Gastroesophageal sphincter (tissue), 4 donors: ENCODE measurements around the gene SERPINA9. TPM values are rescaled to one million over a fixed set of nuclear protein-coding genes. Genes with fewer than 3 reads are reported as not detected.

Experiments
- ATAC-seq: fragments of 150-250 bp; one replicate; pipeline ENCODE4 v1.9.1; 2016; ENCODE audit warnings: mild to moderate bottlenecking, moderate library complexity
- H3K27ac ChIP-seq, 4 donors: fragments of 200-600 bp; sonication (generic) in 3 of 4; 1 replicate in 3 of 4; 2 replicates in 1 of 4; pipeline ENCODE4 v1.5.1; 2016 to 2019
- H3K27me3 ChIP-seq: fragments of 200-600 bp; sonication (generic); one replicate; pipeline ENCODE4 v1.5.1; 2019
- H3K36me3 ChIP-seq, 2 donors: fragments of 200-600 bp; sonication (generic); one replicate each; pipeline ENCODE4 v1.5.1; 2019; ENCODE audit warnings: control low read depth in 1 of 2
- H3K4me1 ChIP-seq, 3 donors: fragments of 200-600 bp; sonication (generic); 1 replicate in 2 of 3; 2 replicates in 1 of 3; pipeline ENCODE4 v1.5.1; 2016 to 2019; ENCODE audit warnings: control low read depth in 2 of 3
- H3K4me3 ChIP-seq, 2 donors: fragments of 200-600 bp; sonication (generic); one replicate each; pipeline ENCODE4 v1.5.1; 2019; ENCODE audit warnings: mild to moderate bottlenecking in 1 of 2, moderate library complexity in 1 of 2
- H3K9me3 ChIP-seq, 3 donors: fragments of 200-600 bp; sonication (generic); one replicate each; pipeline ENCODE4 v1.5.1; 2017 to 2019; ENCODE audit warnings: control low read depth in 2 of 3
- CTCF ChIP-seq, 4 experiments: fragments of 200-600 bp in 2 of 4; fragments of 450-650 bp in 2 of 4; sonication (generic) in 1 of 4; IDR thresholded peaks; one replicate each; pipeline ENCODE4 v1.5.1; 2017 to 2019; ENCODE audit warnings: antibody characterized with exemption in 4 of 4, mild to moderate bottlenecking in 2 of 4, moderate library complexity in 2 of 4
- EP300 ChIP-seq: sonication (generic); formaldehyde crosslinking; IDR thresholded peaks from one replicate; pipeline ENCODE4 v1.6.1; 2017; ENCODE audit warnings: antibody characterized with exemption, mild to moderate bottlenecking
- POLR2A ChIP-seq, 2 donors: fragments of 450-650 bp; IDR thresholded peaks; one replicate each; pipeline ENCODE4 v1.6.1; 2017; ENCODE audit warnings: antibody characterized with exemption in 2 of 2, mild to moderate bottlenecking in 2 of 2, moderate library complexity in 1 of 2
- POLR2AphosphoS5 ChIP-seq: sonication (generic); formaldehyde crosslinking; IDR thresholded peaks from one replicate; pipeline ENCODE4 v1.6.1; 2017; ENCODE audit warnings: antibody characterized with exemption
- WGBS, 2 donors: methylation state at CpG; one replicate each; pipeline ENCODE4 v1.1.5; 2018; ENCODE audit warnings: low coverage in 1 of 2; 5-methylcytosine and 5-hydroxymethylcytosine counted together
- total RNA-seq, 4 donors: library from RNA; depleted of rRNA; stranded (reverse); fragments of >200 nt; gene quantifications; one replicate each; pipeline ENCODE4 v1.1.0, GENCODE V29; 2016

SERPINA9 gene
- not detected for total RNA-seq

- peaks cover 15% of the 10 kb centered on the region for H3K27me3 ChIP-seq
- no peak within 1 kb of the TSS for H3K27ac ChIP-seq
- no peaks in the 10 kb centered on the region for H3K4me1 ChIP-seq
- TF ChIP-seq POLR2A (IDR thresholded peaks at IDR 0.05): no peak
- TF ChIP-seq POLR2AphosphoS5: no peak
- TF ChIP-seq EP300: no peak
- no peak for TF ChIP-seq CTCF (IDR thresholded peaks at IDR 0.05)
- H3K9me3 ChIP-seq: peaks cover 0 to 30% (median 0%) of the 10 kb centered on the region in 3 donors
- H3K4me3 ChIP-seq: no peak within 1 kb of the TSS
- WGBS, 2 donors: 63 to 76% methylated on average over 2 of the region's 2 CpGs
- ATAC-seq: no peak
- H3K36me3 ChIP-seq: no peaks in the 10 kb centered on the region
These were observed at the start of gene SERPINA9 for GRCh38 chr14:94476023-94476422. SERPINA9 (minus strand) TSS chr14:94476197; CDS start chr14:94469840, 6,357 bp downstream.

- H3K27ac ChIP-seq: no peak overlapping the region
- 80% methylated on average over 1 to 2 of the region's 3 CpGs for WGBS, 2 donors
These were observed 48.1 kb upstream of the SERPINA9 start for GRCh38 chr14:94524093-94524492.

GRCh38 chr14:94523265-94523664 lies 47.3 kb upstream of the SERPINA9 start:
- TF ChIP-seq EP300: no peak
- TF ChIP-seq POLR2A (IDR thresholded peaks at IDR 0.05): no peak
- TF ChIP-seq POLR2AphosphoS5: no peak
- TF ChIP-seq CTCF (IDR thresholded peaks at IDR 0.05): no peak
- Histone ChIP-seq H3K27me3 (peaks cover 14% of the 10 kb centered on the region), H3K4me3 (no peak overlapping the region), H3K9me3 (peaks cover 0 to 20% (median 0%) of the 10 kb centered on the region in 3 donors), H3K36me3 (no peaks in the 10 kb centered on the region), H3K27ac (no peak overlapping the region), H3K4me1 (no peaks in the 10 kb centered on the region)
- WGBS, 2 donors: 82% methylated on average over 7 of the region's 8 CpGs; no CpG with 5 or more reads in 1 of the 2 donors
- no peak for ATAC-seq

More at GRCh38 chr14:94524093-94524492, 48.1 kb upstream of the SERPINA9 start:
- TF ChIP-seq POLR2A (IDR thresholded peaks at IDR 0.05) (no peak), CTCF (IDR thresholded peaks at IDR 0.05) (no peak), EP300 (no peak), POLR2AphosphoS5 (no peak)
- Histone ChIP-seq H3K27me3 (peaks cover 14% of the 10 kb centered on the region), H3K4me1 (no peaks in the 10 kb centered on the region), H3K36me3 (no peaks in the 10 kb centered on the region), H3K4me3 (no peak overlapping the region), H3K9me3 (peaks cover 0 to 21% (median 0%) of the 10 kb centered on the region in 3 donors)
- ATAC-seq: no peak

- Histone ChIP-seq H3K9me3 (peaks cover 0 to 15% (median 0%) of the 10 kb centered on the region in 3 donors), H3K27ac (no peak overlapping the region), H3K36me3 (no peaks in the 10 kb centered on the region), H3K4me3 (no peak overlapping the region), H3K4me1 (no peaks in the 10 kb centered on the region), H3K27me3 (peaks cover 21% of the 10 kb centered on the region)
- whole genome bisulfite sequencing, 2 donors: 80 to 90% methylated on average over 2 to 3 of the region's 7 CpGs
- no peak for ATAC-seq
- no peak for TF ChIP-seq POLR2AphosphoS5
- no peak for TF ChIP-seq POLR2A (IDR thresholded peaks at IDR 0.05)
- no peak for TF ChIP-seq EP300
- no peak for TF ChIP-seq CTCF (IDR thresholded peaks at IDR 0.05)
These were observed 46.2 kb upstream of the SERPINA9 start for GRCh38 chr14:94522115-94522724.
